GM04503 (cell line): ENCODE measurements around the gene BAG5.

Experiments used
- DNase-seq: peaks from one replicate; pipeline ENCODE4 v3.0.0-alpha.2; 2012; ENCODE audit warnings: low read depth

BAG5 gene

DNA sequence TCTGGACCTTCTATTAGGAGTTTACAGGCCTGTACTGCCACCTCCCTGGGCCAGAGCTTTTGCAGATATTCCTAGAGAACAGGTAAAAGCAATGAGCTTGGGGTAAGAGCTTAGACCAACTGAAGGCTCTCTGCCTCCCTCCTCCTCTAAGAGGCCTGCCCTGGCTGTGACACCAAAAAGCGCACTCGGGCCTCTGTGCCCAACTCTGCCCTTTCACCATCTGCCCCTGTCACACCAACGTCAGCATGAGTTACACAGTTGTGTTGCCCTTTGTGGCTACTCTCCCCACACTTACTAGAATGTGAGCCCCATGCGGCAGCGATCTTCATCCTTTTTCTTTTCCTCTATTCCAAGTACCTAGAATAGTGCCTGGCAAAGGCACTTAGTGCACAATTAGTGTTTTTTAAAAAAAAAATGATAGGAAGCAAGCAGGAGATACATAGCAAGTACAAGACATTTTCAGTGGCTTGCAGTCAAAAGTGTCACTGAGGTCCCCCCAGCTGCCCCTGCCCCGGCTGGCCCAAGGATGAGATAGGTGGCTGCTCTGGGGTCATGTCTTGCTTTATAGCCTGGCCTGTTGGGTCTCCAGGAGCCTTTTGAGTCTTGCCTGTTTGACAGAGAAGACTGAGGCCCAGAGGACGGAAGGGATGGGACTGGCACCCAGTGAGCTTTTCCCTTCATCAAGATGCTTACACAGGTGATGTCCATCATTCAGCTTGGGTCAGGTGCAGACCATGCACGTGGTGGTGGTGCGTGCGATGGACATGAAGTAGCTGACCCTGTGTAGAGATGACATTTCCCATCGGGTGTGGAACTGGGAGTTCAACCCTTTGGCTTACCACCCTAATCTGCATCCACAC lies 52.4 kb downstream of the BAG5 start:
- DNase-seq = no peak

GRCh38 chr14:103508521-103509329 lies 53.7 kb downstream of the BAG5 start:
- DNase-seq = no peak

DNA sequence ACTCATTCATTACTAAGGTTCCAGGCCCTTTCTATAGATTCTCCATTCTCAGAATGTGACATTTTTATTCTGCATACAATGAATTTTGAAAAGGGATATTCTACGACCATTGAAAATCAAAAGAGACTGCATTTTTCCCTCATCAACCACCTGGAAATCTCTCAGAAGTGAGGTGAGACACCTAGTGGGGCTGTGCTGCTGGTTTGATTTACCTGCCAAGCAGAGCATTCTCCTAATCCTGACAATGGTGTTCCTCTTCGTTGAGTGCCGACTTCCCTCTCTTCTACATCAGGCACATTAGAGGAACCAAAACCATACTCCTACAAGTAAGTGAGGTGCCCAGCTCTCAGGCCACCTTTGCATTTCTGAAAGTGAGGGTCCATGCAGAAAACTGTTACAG lies 54.7 kb downstream of the BAG5 start:
- DNase-seq = no peak
